MV-4-11 (cell line): Measurements from ENCODE around the gene PALLD.
A peak's percentile ranks its signal among the peaks of the same experiment; 100 is the strongest.
"Not testable (repeated sequence)": the region's sequence is repeated elsewhere in the genome, so short reads cannot be mapped to it uniquely, and the experiment has no call there.

Experiments
- DNase-seq: peaks from one replicate; lab custom pipeline; 2025; lab: John Stamatoyannopoulos, UW

The PALLD gene

DNA sequence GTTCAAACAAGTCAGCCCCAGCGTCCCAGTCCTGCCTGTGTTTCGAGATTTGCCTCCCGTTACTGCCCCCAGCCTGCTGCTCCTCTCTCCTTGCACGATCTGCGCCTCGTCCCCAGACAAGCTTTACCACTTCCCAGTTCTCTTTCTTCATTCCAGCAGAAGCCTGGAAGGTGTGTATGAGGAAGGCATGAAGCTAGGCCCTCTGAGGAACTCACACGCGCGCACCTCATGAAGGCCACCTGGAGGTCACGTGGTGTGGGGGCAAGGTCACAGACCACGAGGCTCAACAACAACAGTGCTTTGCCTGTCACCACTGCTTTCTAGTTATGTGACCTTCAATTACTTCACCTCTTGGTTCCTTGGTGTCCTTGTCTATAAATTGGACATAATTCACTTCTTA, 181.0 kb downstream of the PALLD start:
- no peak for DNase-seq

GRCh38 chr4:168678751-168679366, 182.0 kb downstream of the PALLD start:
- no peak for DNase-seq

DNA sequence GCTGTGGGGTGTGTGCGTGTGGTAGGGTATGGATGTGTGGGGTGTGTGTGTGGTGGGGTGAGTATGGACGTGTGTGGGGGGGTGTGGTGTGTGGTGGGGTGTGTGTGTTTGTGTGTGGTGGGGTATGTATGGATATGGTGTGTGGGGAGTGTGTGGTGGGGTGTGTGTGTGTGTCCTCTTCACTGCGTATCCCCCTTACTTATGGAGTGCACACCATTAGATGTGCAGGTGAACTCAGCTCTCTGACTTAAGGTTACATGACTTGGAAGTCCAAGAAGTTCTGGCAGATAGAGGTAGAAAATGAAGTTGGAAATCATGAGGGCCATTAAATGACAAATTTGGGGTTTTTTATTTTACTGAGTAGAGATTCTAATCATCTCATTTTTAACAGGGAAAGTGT, 182.5 kb downstream of the PALLD start:
- DNase-seq = no peak

GRCh38 chr4:168679819-168680218, 183.0 kb downstream of the PALLD start:
- no peak for DNase-seq

DNA sequence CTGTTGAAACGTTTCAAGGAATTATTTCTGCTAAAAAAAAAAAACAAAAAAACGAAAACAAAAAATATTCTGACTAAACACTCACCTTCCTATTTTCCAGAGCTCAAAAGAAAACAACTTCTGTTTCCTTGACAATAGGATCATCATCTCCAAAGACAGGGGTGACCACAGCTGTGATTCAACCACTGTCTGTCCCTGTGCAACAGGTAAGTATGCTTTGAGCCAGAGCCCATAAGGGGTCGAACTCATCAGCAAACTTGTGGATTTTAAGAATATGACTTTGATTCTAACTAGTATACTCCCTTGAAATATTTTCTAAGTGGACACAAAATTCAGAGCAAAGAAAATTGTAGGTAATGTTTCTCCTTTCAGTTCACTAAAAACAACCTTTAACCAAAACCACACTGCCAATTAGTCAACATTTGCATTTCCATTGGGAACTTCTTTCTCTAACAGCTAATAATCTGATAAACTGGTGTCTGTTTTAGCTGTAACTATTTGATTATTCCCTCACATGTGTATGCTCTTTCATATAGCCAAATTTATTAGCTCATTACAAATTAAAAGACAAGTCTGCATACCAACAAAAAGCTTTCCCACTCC, 186.1 kb downstream of the PALLD start:
- no peak for DNase-seq

DNA sequence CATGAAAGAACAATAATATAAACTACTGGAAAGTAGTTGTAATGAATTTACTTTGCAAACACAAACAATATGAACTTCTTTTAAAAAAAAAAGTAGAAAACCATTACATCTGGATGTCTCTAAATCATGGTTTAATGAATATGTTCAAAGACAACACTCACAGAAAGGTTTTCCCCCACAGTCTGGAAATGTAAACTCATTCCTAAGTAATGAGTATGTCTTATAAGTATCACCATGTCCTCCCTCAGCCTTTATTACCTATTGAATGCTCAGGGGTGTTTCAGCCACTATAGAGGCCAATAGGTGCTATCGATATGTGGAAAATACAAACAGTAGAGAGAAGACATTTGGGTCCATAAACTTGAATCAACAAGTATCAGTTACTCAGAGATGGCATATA, 186.7 kb downstream of the PALLD start:
- no peak for DNase-seq

GRCh38 chr4:168685136-168685809, 188.4 kb downstream of the PALLD start:
- peak; percentile 58 for DNase-seq

- DNase-seq = no peak
These were observed 191.7 kb downstream of the PALLD start for GRCh38 chr4:168688584-168688983.

DNA sequence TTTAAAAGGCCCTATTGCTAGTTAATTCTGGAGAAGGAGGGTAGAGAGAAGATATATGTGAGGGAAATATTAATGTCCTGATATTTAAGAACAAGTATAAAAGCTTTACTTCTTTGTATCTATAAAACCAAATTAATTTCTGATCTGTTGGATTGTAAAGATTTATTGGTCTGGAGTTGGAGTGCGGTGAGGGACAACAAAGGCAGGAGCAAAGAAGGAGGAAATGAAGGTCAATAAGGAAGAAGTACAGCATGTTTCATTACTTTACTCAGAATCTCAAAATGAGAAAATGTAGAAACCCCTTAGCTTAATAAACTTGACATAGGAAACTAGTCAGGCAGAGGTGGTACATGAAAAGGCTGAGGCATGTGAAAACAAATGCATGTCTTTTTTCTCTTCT, 192.9 kb downstream of the PALLD start:
- DNase-seq = no peak

DNA sequence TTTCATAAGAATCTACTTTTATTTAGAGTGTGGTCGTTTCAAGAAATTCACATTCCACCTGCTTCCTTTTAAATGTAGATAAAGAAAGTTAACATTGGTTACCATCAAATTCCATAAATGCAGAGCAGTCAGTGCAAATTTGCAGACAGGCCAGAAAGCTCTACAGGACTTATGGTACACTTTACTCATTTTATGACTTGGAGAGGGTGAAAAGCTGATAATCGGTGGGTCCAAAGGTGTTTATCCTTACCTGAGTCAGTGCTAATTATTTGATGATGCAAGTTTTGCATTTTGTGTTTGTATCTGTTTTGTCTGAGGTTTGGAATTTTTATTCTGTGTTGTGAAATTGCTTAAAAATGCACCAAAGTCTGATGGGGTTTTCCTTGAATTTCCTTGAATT, 193.3 kb downstream of the PALLD start:
- DNase-seq = no peak

DNA sequence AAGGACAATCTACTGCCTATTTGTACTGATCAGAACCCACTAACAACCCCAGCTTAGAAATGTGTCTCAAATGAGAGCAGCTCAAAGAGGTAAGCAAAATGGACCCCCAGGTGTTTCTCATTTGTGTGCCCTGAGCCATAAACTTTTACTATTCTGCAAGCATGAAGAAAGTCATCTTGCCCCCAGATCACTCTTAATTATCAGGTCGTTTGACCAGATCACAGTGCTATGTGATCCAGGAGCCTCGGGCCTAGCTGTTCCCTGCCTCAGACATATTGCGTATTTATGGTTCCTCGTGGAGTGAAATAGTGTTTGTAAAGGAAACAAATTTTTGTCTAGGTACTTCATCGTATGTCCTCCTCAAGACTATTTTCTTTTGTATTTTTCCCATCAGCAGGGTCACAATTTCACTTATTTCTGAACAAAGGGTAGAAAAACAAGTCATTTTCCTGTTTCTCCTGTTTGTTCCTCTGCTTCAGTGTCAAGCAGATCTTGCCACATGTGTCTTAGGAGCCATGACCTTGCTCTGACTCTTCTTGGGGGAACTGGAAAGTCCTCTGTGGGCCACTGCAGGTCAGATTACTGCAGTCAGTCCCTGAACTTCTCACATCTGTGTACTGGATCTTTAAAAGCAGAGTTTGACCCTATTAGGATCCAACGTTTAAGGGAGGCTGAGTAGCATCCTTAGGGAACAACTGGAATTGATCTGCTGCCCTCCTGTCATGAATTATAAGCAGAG, 194.9 kb downstream of the PALLD start:
- no peak for DNase-seq

DNA sequence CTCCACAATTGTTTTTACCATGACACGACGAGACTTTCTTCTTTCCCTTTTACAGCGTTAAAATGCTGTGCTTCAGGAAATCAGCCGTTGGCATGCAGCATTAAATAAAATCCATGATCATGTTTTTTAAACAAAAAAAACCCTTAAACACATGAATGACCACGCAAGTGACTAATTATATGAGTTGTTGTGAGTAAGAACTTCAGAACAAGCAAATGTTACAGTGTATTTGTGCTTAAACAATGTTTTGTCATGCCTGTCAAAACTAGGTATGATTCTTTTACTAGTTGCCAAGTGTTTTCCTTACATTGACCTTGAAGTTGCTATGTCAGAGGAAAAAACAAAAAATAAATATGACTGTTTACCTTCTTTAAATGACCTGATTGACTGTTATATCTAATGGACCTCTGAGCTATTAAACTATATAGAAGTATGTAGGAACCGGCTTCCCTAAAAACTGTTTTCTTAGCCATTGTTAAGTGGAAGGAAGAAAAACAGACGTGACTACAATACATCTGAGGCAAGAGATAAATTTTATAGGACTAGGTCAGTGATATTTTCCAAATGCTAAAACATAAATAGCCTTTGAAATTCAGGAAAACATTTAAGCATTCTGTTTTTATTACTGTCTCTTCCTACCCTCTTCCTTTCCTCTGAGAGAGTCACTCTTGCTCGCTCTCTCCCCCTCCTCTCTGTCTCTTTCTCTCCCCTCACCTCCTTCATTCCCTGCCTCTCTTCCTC, 197.1 kb downstream of the PALLD start:
- no peak for DNase-seq

- no peak for DNase-seq
These were observed 197.8 kb downstream of the PALLD start for GRCh38 chr4:168694667-168695066.

- DNase-seq = no peak
These were observed 198.4 kb downstream of the PALLD start for GRCh38 chr4:168695288-168695687.

DNA sequence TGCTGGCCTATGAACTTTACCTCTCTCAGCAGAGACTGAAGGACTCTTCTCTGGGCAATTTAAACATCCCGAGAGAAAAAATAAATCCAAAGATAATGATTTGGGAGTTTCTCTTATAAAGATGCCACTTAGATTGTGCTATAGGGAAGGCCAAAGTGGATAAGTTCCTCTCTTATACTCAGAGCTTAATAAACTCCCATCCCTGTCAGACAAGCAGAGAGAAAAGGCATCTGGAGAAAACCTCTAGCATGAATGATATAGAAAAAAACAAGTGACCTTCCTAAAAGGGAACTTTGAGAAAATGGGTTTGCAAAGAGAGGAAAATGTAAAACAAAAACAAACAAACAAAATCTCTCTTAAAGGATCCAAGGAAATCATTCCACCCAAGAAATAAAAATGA, 199.4 kb downstream of the PALLD start:
- DNase-seq = no peak

DNA sequence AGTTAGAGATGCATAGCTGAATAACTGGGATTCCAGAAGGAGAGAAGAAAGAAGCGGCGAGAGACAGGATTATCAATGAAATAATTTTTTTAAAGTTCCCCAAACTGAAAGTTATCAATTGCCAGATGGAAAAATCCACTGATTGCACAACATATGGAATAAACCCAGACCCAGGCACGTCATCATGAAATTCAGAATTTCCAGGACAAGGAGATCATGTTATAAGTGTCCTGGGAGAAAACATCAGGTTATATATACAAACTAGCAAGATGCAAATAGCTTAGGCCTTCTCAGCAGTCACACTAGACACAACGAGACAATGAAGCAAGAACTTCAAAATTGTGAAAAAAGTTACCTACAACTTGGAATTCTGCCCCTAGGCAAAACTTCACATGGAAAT, 200.0 kb downstream of the PALLD start:
- no peak for DNase-seq

GRCh38 chr4:168699224-168699878, 202.5 kb downstream of the PALLD start:
- no peak for DNase-seq

GRCh38 chr4:168701061-168701460, 204.2 kb downstream of the PALLD start:
- no peak for DNase-seq

- not testable (repeated sequence) for DNase-seq
These were observed 205.8 kb downstream of the PALLD start for GRCh38 chr4:168702581-168703087.

DNA sequence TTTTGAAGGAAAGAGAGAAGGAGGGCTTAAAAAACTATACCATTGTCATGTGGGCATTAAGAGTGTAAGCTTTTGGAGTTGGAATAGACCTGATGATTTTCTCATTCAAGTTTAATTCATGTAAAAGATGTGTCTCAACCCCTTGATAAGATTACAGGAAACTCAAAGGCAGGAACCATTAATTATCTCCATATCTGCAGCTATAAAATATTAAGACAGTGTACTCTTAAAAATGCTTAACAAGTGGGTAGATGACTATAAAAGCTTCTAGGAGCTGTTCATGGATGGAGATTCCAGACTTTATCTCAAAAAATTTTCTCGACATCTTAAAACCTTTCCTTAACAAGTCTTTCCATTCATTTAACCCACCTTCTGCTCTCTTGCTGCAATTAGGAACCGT, 208.3 kb downstream of the PALLD start:
- no peak for DNase-seq

DNA sequence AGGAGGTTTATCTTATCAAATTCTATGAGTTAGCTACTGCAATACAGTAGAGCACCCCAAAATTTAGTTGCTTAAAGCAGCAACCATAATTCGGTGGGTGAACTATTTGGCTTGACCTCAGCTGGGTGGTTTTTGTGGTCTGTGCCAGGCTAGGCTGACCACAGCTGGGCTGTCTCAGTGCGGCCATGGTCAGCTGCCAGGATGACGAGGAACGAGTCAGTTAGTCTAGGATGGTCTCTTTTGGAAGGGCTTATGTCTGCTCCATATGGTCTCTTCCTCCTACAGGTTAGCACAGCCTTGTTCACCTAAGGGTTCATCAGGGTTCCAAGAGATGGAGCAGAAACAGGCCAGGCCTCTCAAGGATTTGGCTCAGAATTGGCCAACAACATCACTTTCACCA, 210.4 kb downstream of the PALLD start:
- no peak for DNase-seq

GRCh38 chr4:168708108-168708507, 211.3 kb downstream of the PALLD start:
- DNase-seq = no peak
